ENCODE data around the gene SLC26A9. TPM values are rescaled to one million over a fixed set of nuclear protein-coding genes. Genes with fewer than 3 reads are reported as not detected.

The SLC26A9 gene
- total RNA-seq, 2 donors from 2014 or later: 0.22 TPM

DNA sequence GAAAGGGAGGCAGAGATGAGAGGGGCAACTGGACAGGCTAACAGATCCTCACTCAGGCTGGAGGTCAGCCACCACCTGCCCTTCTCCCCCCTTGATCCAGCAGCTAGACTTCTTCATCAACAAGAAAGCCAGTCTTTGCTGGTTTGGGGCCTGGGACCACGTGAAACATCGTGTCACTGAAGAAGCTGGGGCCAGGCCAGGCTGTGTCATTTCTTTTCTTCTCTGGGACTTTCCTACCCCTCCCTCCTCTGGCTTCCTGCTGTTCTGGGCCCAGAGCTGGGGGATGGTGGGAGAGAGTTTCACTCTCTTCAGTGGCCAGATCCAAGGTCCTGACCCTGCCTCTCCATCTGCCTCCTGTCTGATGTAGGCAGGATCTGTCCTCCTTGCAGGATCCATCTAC, 18.1 kb upstream of the SLC26A9 start:
- Histone ChIP-seq H3K36me3 (ENCODE audit: control insufficient read depth, insufficient read depth, low read length) (no peaks in the 10 kb centered on the region), H3K9me3 (ENCODE audit: control insufficient read depth, low read length) (no peaks in the 10 kb centered on the region), H3K4me3 (ENCODE audit: low read length) (no peak overlapping the region), H3K4me1 (ENCODE audit: control insufficient read depth, insufficient read depth, low read length) (no peaks in the 10 kb centered on the region), H3K9ac (ENCODE audit: extremely low read depth, low read length, poor library complexity, severe bottlenecking) (no peak overlapping the region), H3K27ac (ENCODE audit: low read depth, low read length) (no peak overlapping the region), H3K27me3 (ENCODE audit: control insufficient read depth, insufficient read depth, low read length, poor library complexity, severe bottlenecking) (no peaks in the 10 kb centered on the region)
- Mint-ChIP-seq H3K9me3 (no peaks in the 10 kb centered on the region), H3K36me3 (ENCODE audit: low read depth) (no peaks in the 10 kb centered on the region), H3K4me3 (no peak overlapping the region), H3K4me1 (peaks cover 13% of the 10 kb centered on the region), H3K27me3 (ENCODE audit: insufficient read depth) (peaks cover 2% of the 10 kb centered on the region), H3K27ac (no peak overlapping the region)
- TF ChIP-seq, protein P1, sequence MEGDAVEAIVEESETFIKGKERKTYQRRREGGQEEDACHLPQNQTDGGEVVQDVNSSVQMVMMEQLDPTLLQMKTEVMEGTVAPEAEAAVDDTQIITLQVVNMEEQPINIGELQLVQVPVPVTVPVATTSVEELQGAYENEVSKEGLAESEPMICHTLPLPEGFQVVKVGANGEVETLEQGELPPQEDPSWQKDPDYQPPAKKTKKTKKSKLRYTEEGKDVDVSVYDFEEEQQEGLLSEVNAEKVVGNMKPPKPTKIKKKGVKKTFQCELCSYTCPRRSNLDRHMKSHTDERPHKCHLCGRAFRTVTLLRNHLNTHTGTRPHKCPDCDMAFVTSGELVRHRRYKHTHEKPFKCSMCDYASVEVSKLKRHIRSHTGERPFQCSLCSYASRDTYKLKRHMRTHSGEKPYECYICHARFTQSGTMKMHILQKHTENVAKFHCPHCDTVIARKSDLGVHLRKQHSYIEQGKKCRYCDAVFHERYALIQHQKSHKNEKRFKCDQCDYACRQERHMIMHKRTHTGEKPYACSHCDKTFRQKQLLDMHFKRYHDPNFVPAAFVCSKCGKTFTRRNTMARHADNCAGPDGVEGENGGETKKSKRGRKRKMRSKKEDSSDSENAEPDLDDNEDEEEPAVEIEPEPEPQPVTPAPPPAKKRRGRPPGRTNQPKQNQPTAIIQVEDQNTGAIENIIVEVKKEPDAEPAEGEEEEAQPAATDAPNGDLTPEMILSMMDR (conservative IDR thresholded peaks at IDR 0.05): no peak
- no peak for DNase-seq
- WGBS, 2 experiments (ENCODE audit: insufficient coverage in 1 of 2, insufficient read length in 1 of 2): 40% methylated on average over 2 of the region's 2 CpGs; no CpG with 5 or more reads in 1 of the 2 experiments

DNA sequence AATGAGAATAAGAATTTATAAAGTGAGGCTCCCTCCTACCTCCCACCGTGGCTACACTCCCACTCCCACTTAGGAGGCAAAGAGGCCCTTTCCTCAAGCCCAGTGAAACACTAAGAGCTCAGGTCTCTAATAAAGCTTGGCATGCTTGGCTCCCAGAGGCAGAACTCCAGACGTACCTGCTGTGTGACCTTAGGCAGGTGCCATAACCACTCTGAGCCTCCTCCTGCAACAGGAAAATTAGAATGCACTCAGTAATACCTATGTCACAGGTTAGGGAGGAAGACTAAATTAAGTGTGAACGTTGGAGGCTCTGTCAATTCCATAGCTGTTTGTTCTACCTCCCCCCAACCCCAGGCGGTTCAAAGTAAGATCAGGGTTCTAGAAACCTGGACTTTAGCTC, 16.5 kb upstream of the SLC26A9 start:
- no peak overlapping the region for H3K27ac ChIP-seq (ENCODE audit: low read depth, low read length)
- no peaks in the 10 kb centered on the region for H3K27me3 ChIP-seq (ENCODE audit: control insufficient read depth, insufficient read depth, low read length, poor library complexity, severe bottlenecking)
- Mint-ChIP-seq H3K9me3 (no peaks in the 10 kb centered on the region), H3K4me3 (no peak overlapping the region), H3K27ac (no peak overlapping the region), H3K27me3 (ENCODE audit: insufficient read depth) (peaks cover 6% of the 10 kb centered on the region), H3K4me1 (peaks cover 10% of the 10 kb centered on the region), H3K36me3 (ENCODE audit: low read depth) (no peaks in the 10 kb centered on the region)
- WGBS, 2 experiments (ENCODE audit: insufficient coverage in 1 of 2, insufficient read length in 1 of 2): 85 to 88% methylated on average over 3 to 4 of the region's 4 CpGs
- no peak overlapping the region for H3K4me3 ChIP-seq (ENCODE audit: low read length)
- H3K36me3 ChIP-seq (ENCODE audit: control insufficient read depth, insufficient read depth, low read length): no peaks in the 10 kb centered on the region
- TF ChIP-seq, protein P1 (conservative IDR thresholded peaks at IDR 0.05): no peak
- H3K9ac ChIP-seq (ENCODE audit: extremely low read depth, low read length, poor library complexity, severe bottlenecking): no peak overlapping the region
- H3K9me3 ChIP-seq (ENCODE audit: control insufficient read depth, low read length): no peaks in the 10 kb centered on the region
- no peak for DNase-seq
- H3K4me1 ChIP-seq (ENCODE audit: control insufficient read depth, insufficient read depth, low read length): peaks cover 4% of the 10 kb centered on the region

DNA sequence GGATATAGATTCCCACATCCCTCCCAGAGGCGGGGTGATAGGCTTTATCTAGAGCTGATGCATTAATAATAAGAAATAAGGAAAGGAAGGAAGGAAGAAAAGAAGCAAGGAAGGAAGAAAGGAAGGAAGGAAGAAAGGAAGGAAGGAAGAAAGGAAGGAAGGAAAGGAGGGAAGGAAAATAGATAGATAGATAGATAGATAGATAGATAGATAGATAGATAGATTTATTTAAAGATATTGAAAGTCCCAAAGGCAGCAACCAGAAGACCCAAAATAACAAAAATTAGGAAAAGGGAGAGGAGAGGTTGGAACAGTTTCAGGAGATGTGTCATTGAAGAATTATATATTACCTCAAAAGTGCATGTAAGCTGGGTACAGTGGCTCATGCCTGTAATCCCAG, 12.2 kb upstream of the SLC26A9 start:
- H3K9me3 ChIP-seq (ENCODE audit: control insufficient read depth, low read length): no peaks in the 10 kb centered on the region
- no peak overlapping the region for H3K9ac ChIP-seq (ENCODE audit: extremely low read depth, low read length, poor library complexity, severe bottlenecking)
- H3K36me3 ChIP-seq (ENCODE audit: control insufficient read depth, insufficient read depth, low read length): no peaks in the 10 kb centered on the region
- Mint-ChIP-seq H3K4me3 (no peak overlapping the region), H3K27me3 (ENCODE audit: insufficient read depth) (peaks cover 6% of the 10 kb centered on the region), H3K4me1 (peaks cover 17% of the 10 kb centered on the region), H3K36me3 (ENCODE audit: low read depth) (no peaks in the 10 kb centered on the region), H3K9me3 (no peaks in the 10 kb centered on the region), H3K27ac (no peak overlapping the region)
- peaks cover 5% of the 10 kb centered on the region for H3K4me1 ChIP-seq (ENCODE audit: control insufficient read depth, insufficient read depth, low read length)
- no peaks in the 10 kb centered on the region for H3K27me3 ChIP-seq (ENCODE audit: control insufficient read depth, insufficient read depth, low read length, poor library complexity, severe bottlenecking)
- no peak overlapping the region for H3K27ac ChIP-seq (ENCODE audit: low read depth, low read length)
- TF ChIP-seq, protein P1 (conservative IDR thresholded peaks at IDR 0.05): no peak
- DNase-seq: no peak
- 82% methylated on average over 1 of the region's 1 CpG; no CpG with 5 or more reads in 1 of the 2 experiments for WGBS, 2 experiments (ENCODE audit: insufficient coverage in 1 of 2, insufficient read length in 1 of 2)
- no peak overlapping the region for H3K4me3 ChIP-seq (ENCODE audit: low read length)
